AG04450 (cell line): ENCODE results near the gene KBTBD8. TPM values are rescaled to one million over a fixed set of nuclear protein-coding genes. Genes with fewer than 3 reads are reported as not detected.
A peak's percentile ranks its signal among the peaks of the same experiment; 100 is the strongest.

Experiments used
- CTCF ChIA-PET: fragments of 300-600, 350-600 bp; formaldehyde crosslinking; extraction: SDS; loops from one replicate; lab custom pipeline; 2022; ENCODE audit warnings: antibody characterized with exemption, inconsistent platforms; lab: Charles Lee
- POLR2A ChIA-PET: fragments of 350-600 bp; formaldehyde crosslinking; extraction: SDS; loops from one replicate; lab custom pipeline; 2021; ENCODE audit warnings: antibody characterized with exemption, inconsistent platforms; lab: Yijun Ruan, JAX
- DNase-seq: peaks from one replicate; pipeline ENCODE4 v3.0.0-alpha.2; 2011; ENCODE audit warnings: low read depth, low spot score
- H3K27ac ChIP-seq: one replicate; pipeline ENCODE4 v1.5.1; 2012; ENCODE audit warnings: low read depth, low read length, control low read depth
- H3K27me3 ChIP-seq: one replicate; pipeline ENCODE4 v1.6.0; 2012; ENCODE audit warnings: low read length; ENCODE audit not compliant: control insufficient read depth, insufficient read depth
- H3K4me3 ChIP-seq: 2 replicates; pipeline ENCODE4 v1.5.1; 2011; ENCODE audit warnings: mild to moderate bottlenecking, low read depth, low read length, control low read depth
- H3K9me3 ChIP-seq: 2 replicates; pipeline ENCODE4 v1.5.1; 2012; ENCODE audit warnings: low read length; ENCODE audit not compliant: control insufficient read depth, insufficient read depth
- CTCF ChIP-seq: IDR thresholded peaks from 2 replicates; pipeline ENCODE4 v1.5.1; 2011; ENCODE audit warnings: low read depth, low read length, control low read depth, inconsistent platforms
- polyA plus RNA-seq: library from polyadenylated mRNA; depleted of rRNA; stranded (reverse); fragments of >200 nt; gene quantifications from 2 replicates; pipeline ENCODE4 v1.2.3, GENCODE V29; 2011

Gene KBTBD8
- polyA plus RNA-seq, 1 experiment: 1.9 TPM

DNA sequence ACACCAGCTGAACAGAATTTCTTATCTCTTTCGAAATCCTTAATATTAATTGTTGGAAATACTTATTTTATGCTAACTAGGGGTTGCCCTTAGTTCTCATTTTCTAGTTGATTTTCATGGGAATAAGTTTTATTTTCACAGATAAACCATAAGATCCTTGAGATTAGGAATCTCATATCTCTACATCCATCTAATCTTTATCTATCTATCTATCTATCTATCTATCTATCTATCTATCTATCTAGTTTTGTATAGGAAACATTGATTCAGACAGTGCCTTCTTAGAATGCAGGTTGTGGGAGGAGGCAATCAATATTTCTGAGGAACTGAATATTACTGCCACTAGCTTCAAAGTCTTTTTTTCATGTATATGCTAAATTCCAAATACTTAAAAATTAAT lies 3.5 kb upstream of the KBTBD8 start:
- no peak for DNase-seq
- Histone ChIP-seq H3K27ac (no peak overlapping the region), H3K4me3 (no peak overlapping the region), H3K9me3 (no peaks in the 10 kb centered on the region), H3K27me3 (no peaks in the 10 kb centered on the region)
- ChIA-PET POLR2A (no interaction called here), CTCF (no interaction called here)
- no peak for TF ChIP-seq CTCF

DNA sequence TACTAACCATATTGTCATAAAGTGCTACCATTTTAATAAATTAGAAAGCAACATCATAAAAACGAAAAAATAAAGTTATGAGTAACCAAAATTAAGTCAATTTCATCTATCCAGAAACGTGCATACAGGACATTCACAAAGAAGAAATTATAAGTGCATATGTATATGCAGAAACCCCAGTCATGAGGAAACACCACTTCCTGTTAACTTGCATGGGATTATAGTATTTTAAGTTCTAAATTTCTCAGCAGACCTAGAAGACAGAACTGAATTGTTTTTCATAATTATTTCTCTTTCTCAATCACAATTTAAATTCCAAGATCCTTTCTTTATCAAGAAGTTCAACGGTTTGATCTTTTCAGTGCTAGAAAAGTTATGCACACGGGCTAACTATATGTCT lies 1.4 kb upstream of the KBTBD8 start:
- TF ChIP-seq CTCF: no peak
- CTCF ChIA-PET: no interaction called here
- POLR2A ChIA-PET: no interaction called here

DNA sequence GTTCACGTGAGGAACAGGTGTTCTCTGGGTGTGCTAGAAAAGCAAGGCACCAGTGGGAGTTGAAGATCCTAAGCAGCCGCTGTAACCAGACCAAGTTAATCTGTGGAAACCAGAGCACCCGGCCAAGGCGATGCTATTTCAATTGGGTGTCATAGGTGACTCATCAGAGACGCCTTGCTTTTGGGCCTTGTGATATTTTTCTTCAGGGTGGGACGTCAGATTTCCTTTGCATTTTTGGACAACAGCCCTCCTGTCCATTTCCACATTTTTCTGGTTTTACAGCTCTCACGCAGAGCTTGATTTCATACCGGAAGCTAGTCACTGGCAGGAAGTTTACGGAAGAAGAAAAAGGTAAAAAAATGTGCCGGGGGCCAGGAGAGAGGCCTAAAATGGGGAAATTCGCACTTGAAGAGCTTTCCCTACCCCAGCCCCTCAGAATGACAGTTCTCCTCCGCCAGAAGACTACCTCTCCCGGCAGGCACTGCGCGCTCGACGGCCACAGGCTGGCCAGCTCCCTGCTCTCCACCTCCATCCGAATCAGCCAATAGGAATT lies 471 bp upstream of the KBTBD8 start:
- Histone ChIP-seq H3K27me3 (no peaks in the 10 kb centered on the region), H3K9me3 (no peaks in the 10 kb centered on the region), H3K27ac (peak overlapping the region; percentile 54), H3K4me3 (peak overlapping the region; percentile 51)
- ChIA-PET CTCF (interaction anchor here (0.8 to 2.0 kb wide), 2 partner anchors 25 to 112 kb away, joined by 3 to 26 read pairs; no protein-coding TSS in a partner anchor), POLR2A (interaction anchor here (0.6 to 1.5 kb wide), 8 partner anchors 9 to 1018 kb away, joined by 3 to 17 read pairs (median 5); no protein-coding TSS in a partner anchor)
- TF ChIP-seq CTCF: no peak
- DNase-seq: no peak

More for the DNA sequence above, 1.4 kb upstream of the KBTBD8 start:
- H3K27ac ChIP-seq: no peak overlapping the region
- no peaks in the 10 kb centered on the region for H3K9me3 ChIP-seq
- H3K27me3 ChIP-seq: no peaks in the 10 kb centered on the region
- no peak overlapping the region for H3K4me3 ChIP-seq
- no peak for DNase-seq

GRCh38 chr3:66998904-66999235 lies 763 bp downstream of the KBTBD8 start:
- DNase-seq: no peak
- POLR2A ChIA-PET: interaction anchor here (1.5 kb wide), 1 partner anchor 8 kb away, joined by 17 read pairs; no protein-coding TSS in a partner anchor
- peak overlapping the region; percentile 83 for H3K4me3 ChIP-seq
- no peak overlapping the region for H3K27ac ChIP-seq
- TF ChIP-seq CTCF: no peak
- CTCF ChIA-PET: interaction anchor here (1.1 to 2.0 kb wide), 2 partner anchors 27 to 114 kb away, joined by 3 to 26 read pairs; no protein-coding TSS in a partner anchor
- H3K9me3 ChIP-seq: no peaks in the 10 kb centered on the region
- no peaks in the 10 kb centered on the region for H3K27me3 ChIP-seq

DNA sequence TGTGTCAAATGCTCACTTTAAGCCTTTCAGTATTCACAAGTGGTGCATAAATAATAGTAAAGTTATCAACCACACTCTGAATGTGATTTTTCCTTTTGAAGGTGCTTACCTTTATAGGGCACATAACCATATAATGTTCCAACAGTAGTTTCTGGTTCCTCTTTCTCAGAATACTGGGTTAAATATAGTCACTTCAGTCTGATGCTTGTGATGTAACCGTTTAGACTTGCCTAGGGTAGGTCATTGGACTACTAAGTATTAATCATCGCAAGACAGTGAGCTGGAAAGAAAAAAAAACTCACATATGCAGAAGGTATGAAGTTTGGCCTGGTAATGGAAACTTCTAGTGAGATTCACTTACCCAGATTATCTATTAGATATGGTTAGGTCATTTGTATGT lies 1.9 kb downstream of the KBTBD8 start:
- H3K27me3 ChIP-seq: no peaks in the 10 kb centered on the region
- TF ChIP-seq CTCF: no peak
- DNase-seq: no peak
- H3K4me3 ChIP-seq: no peak overlapping the region
- no peak overlapping the region for H3K27ac ChIP-seq
- H3K9me3 ChIP-seq: no peaks in the 10 kb centered on the region
- CTCF ChIA-PET: interaction anchor here (1.0 kb wide), 1 partner anchor 28 kb away, joined by 5 read pairs; no protein-coding TSS in a partner anchor
- POLR2A ChIA-PET: no interaction called here
